GM12874 (cell line): ENCODE results near the gene SF3B6.

ENCODE experiments used
- TF ChIP-seq, protein P1 (sequence below): IDR thresholded peaks from 2 replicates; pipeline ENCODE4 v1.5.1; 2011; ENCODE audit warnings: low read depth, mild to moderate bottlenecking, control low read depth, low read length, moderate library complexity; ENCODE audit not compliant: insufficient read depth

The SF3B6 gene

DNA sequence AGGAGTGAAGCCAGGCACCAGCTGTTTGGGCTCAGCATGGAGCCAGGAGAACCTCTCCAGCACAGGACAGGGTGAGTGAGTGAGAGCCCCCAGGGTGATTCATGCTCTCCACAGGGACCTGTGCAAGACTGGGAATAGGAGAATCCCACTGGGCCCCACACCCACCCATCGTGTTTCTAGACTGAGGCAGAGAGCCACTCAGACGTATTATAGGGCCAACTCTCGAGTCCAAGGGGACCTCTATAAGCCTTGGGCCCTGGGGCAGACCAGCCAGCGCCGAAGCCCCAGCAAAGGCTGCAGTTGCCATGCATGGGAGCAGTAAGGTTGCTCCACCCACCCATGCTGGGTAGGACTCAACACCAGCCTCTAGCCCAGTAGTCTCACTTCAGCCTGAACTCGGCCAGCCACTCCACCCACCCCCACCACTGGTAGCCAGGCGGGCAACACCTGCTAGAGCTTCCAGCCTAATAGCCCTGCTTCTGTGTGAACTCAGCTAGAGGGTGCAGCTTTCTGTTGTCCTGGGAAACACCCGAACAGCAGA is 28.1 kb upstream of the SF3B6 start:
- TF ChIP-seq, protein P1, sequence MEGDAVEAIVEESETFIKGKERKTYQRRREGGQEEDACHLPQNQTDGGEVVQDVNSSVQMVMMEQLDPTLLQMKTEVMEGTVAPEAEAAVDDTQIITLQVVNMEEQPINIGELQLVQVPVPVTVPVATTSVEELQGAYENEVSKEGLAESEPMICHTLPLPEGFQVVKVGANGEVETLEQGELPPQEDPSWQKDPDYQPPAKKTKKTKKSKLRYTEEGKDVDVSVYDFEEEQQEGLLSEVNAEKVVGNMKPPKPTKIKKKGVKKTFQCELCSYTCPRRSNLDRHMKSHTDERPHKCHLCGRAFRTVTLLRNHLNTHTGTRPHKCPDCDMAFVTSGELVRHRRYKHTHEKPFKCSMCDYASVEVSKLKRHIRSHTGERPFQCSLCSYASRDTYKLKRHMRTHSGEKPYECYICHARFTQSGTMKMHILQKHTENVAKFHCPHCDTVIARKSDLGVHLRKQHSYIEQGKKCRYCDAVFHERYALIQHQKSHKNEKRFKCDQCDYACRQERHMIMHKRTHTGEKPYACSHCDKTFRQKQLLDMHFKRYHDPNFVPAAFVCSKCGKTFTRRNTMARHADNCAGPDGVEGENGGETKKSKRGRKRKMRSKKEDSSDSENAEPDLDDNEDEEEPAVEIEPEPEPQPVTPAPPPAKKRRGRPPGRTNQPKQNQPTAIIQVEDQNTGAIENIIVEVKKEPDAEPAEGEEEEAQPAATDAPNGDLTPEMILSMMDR, result no peak

DNA sequence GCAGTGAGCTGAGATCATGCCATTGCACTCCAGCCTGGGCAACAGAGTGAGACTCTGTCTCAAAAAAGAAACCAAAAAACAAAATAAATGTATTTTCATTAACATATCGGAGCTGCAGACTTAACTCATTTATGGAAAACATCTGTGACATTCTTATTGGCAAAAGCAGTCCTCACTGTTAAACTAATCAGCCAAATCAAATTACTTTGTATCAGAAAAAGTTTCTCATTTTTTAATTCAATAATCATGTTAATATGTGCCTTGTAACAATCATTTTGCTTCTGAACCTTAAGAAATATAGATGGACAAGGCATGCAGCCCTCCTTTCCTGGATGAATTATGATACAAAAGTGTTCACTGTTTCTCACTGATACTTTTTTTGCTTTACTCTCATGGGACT is 26.6 kb upstream of the SF3B6 start:
- TF ChIP-seq, protein P1, result no peak

DNA sequence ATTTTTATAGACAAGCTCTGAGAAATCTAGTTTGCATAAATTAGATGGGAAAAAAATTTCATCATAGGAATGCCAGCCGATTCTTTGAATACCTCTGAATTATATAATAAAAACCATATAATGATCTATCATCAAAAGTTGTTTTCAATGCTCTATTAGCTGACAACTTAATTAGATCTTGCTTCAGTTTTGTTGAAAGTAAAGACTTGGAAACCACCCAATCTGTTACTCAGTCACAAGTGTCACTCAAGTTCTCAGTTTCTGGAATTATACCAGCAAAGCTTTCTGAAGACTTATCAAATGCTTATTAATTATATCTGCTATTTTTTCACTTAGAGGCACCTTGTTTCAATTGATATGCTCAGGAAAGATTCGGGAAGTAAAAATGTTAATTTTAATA is 25.9 kb upstream of the SF3B6 start:
- TF ChIP-seq, protein P1, result no peak

DNA sequence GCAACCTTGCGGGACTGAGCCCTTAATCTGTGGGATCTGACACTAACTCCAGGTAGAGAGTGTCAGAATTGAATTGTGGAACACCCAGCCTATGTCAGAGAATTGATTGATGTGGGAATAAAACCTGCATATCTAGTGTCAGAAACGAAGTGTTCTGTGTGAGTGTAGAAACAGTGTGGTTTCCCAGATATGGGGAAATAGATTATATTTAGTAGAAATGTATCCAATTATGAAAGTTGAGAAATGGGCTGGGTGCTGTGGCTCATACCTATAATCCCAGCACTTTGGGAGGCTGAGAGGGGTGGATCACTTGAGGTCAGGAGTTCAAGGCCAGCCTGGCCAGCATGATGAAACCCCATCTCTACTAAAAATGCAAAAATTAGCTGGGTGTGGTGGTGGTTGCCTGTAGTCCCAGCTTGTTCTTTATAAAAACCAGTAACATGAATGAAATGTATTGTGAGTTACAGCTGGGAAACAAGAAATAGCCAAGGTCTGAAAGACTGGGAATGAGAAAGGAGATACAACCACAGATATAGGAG is 12.8 kb upstream of the SF3B6 start:
- TF ChIP-seq, protein P1, result no peak

DNA sequence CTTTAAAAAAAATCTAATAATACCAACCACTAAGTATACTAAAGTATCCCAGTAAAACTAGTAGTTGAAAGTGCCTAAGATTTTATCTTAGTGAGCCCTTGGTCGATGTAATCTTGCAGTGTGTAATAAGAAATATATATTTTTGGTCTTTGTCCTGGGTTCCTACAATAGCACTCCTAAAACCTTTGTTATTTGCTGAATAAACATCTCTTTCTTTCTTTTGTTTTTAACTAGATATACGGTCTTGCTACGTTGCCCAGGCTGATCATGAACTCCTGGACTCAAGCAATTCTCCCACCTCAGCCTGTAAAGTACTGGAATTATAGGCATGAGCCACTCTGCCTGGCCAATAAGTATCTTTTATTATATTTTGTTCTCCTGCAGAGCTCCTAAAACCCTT is 10.9 kb upstream of the SF3B6 start:
- TF ChIP-seq, protein P1, result no peak

DNA sequence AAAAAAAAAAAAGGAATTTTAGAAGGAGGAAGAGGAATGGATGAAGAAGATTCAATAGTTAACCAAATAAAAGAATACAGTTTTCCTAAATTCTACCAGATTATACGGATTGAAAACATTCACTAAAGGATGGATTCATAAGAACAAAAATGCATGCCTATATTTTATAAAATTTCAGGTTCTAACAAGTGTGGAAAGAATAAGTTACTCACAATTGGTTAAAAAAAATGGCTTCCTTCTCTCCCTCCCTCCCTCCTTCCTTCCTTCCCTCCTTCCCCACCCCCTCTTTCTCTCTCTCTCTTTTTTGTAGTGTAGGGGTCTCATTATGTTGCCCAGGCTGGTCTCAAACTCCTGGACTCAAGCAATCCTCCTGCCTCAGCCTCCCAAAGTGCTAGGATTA is 10.1 kb upstream of the SF3B6 start:
- TF ChIP-seq, protein P1, result no peak

DNA sequence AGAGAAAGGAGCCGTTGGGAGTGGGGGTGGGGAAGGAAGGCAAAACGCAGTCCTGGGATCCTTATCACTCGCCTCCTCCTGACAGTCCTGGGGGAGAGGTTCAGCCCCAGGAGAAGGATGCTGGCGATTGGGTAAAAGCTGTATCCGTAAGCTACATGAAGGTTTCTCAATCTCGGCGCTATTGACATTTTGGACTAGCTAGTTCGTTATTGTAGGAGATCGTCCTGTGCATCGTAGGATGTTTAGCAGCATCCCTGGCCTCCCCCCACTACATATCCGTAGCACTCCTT is 9.0 kb upstream of the SF3B6 start:
- TF ChIP-seq, protein P1, result no peak
